ENCODE data around the gene KCNK3. TPM values are rescaled to one million over a fixed set of nuclear protein-coding genes. Genes with fewer than 3 reads are reported as not detected.

Gene KCNK3
- total and polyA plus RNA-seq, 3 donors from 2014 or later: 1.0 to 2.5 (median 1.5) TPM

GRCh38 chr2:26718949-26719686, 26.6 kb downstream of the KCNK3 start:
- WGBS, 2 donors: 66 to 82% methylated on average over 6 of the region's 6 CpGs
- no peaks in the 10 kb centered on the region for H3K9me3 ChIP-seq

GRCh38 chr2:26720322-26721114, 28.0 kb downstream of the KCNK3 start:
- H3K27me3 ChIP-seq: no peaks in the 10 kb centered on the region
- TF ChIP-seq CTCF (IDR thresholded peaks at IDR 0.05) (no peak), POLR2A (IDR thresholded peaks at IDR 0.05) (no peak)
- H3K4me1 ChIP-seq: peaks cover 55% of the 10 kb centered on the region

More at GRCh38 chr2:26718949-26719686, 26.6 kb downstream of the KCNK3 start:
- no peaks in the 10 kb centered on the region for H3K36me3 ChIP-seq (ENCODE audit: low read depth, missing control alignments)
- TF ChIP-seq POLR2A (IDR thresholded peaks at IDR 0.05) (no peak), CTCF (IDR thresholded peaks at IDR 0.05) (no peak)
- H3K4me1 ChIP-seq: peaks cover 41% of the 10 kb centered on the region
- no peak overlapping the region for H3K4me3 ChIP-seq
- intact Hi-C loops (cut with DNase I; ENCODE audit: low total_unique reads): no loop called here
- H3K27me3 ChIP-seq: no peaks in the 10 kb centered on the region
- no peak for DNase-seq
- peak overlapping the region in 1 of 2 donors; percentile 82 for H3K27ac ChIP-seq

DNA sequence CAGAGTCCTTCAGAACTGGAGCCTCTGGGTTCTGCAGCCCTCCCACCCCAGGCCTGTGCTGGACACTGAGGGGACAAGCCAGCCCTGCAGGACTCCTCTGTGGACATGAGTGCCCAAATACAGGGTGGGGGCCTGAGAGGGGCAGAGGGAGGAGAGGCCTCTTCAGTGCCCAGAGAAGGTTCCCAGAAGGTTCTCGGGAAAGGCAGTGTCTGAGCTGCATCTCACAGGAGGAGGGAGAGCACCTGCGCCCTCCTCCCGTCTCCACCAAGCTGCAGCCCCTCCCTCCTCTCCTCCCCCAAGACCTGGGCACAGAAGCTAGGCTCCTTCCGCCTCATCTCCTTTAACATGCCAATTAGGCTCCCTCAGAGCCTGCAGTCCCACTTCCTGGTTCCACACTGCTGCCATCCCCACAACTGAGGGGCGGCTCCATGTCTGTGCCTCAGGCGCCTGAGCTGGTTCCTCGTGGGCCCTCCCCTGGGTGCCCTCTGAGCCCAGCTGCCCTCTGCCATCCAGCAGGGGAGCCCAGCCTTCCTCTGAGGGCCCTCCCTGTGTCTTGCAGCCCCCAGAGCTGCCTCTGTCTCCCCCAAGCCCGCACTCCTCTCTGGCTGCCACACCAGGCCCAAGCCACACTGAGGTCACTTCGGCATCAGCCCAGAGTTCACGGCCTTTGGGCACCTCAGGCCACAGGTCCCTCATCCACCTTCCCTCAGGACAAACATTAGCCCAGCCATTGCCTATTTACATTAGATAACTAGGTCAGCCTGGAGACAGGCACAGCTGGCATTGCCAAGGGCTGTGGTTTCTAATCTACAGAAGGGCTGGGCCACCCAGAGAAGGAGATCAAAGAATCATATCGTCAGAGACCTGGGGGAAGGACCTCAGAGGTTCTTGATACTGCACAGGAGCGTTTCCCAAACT, 28.9 kb downstream of the KCNK3 start:
- intact Hi-C loops (cut with DNase I; ENCODE audit: low total_unique reads): no loop called here
- no peak for TF ChIP-seq POLR2A (IDR thresholded peaks at IDR 0.05)
- TF ChIP-seq CTCF (IDR thresholded peaks at IDR 0.05): no peak
- Histone ChIP-seq H3K9me3 (no peaks in the 10 kb centered on the region), H3K4me3 (no peak overlapping the region), H3K27me3 (no peaks in the 10 kb centered on the region), H3K27ac (peak overlapping the region; percentile 73 to 82), H3K36me3 (ENCODE audit: low read depth, missing control alignments) (no peaks in the 10 kb centered on the region), H3K4me1 (peaks cover 56% of the 10 kb centered on the region)
- WGBS, 2 donors: 75 to 78% methylated on average over 11 to 12 of the region's 12 CpGs
- peak; percentile 57 for DNase-seq

More at GRCh38 chr2:26720322-26721114, 28.0 kb downstream of the KCNK3 start:
- intact Hi-C loops (cut with DNase I; ENCODE audit: low total_unique reads): no loop called here
- peak overlapping the region; percentile 73 to 82 for H3K27ac ChIP-seq
- WGBS, 2 donors: 36 to 43% methylated on average over 4 to 7 of the region's 7 CpGs
- DNase-seq: peak; percentile 96
- H3K4me3 ChIP-seq: no peak overlapping the region
- no peaks in the 10 kb centered on the region for H3K36me3 ChIP-seq (ENCODE audit: low read depth, missing control alignments)
- H3K9me3 ChIP-seq: no peaks in the 10 kb centered on the region

GRCh38 chr2:26722328-26722727, 29.8 kb downstream of the KCNK3 start:
- H3K4me1 ChIP-seq: peaks cover 56% of the 10 kb centered on the region
- TF ChIP-seq POLR2A (IDR thresholded peaks at IDR 0.05): no peak
- no peak for TF ChIP-seq CTCF (IDR thresholded peaks at IDR 0.05)
- H3K9me3 ChIP-seq: no peaks in the 10 kb centered on the region
- no peak overlapping the region for H3K4me3 ChIP-seq
- no peaks in the 10 kb centered on the region for H3K36me3 ChIP-seq (ENCODE audit: low read depth, missing control alignments)
- intact Hi-C loops (cut with DNase I; ENCODE audit: low total_unique reads): no loop called here
- no peaks in the 10 kb centered on the region for H3K27me3 ChIP-seq
- 83 to 90% methylated on average over 1 of the region's 1 CpG for WGBS, 2 donors
- no peak for DNase-seq
- peak overlapping the region in 1 of 2 donors; percentile 82 for H3K27ac ChIP-seq
